ENCODE data around the gene INHBA. TPM values are rescaled to one million over a fixed set of nuclear protein-coding genes. Genes with fewer than 3 reads are reported as not detected.

INHBA gene
- total and polyA plus RNA-seq, 2 donors (not counting 3 experiments of a cell fraction or from before 2014, with no cell fraction given): 22.9 to 23.2 TPM

DNA sequence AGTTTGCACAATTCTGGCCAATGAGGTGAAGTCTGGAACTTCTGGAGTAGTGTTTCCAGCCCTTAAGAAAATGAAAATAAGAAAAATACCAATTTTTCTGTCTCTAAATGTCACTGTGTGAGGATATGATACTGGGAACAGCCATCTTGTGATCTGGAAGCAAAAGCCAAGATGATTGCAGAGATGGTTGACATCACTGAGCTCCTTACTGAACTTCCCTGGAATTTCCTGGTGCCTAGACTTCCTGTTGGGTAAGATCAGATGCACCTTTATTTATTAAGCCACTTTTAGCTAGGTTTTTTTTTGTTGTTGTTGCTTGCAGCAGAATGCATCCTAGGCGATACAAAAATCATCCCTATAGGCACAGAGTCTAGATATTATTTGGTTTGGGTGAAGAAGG lies 27.3 kb upstream of the INHBA start:
- dilution Hi-C loops (cut with MboI; ENCODE audit: extremely low pct_ligation_motif_present, low sequenced_read_pairs) (no loop called here), intact Hi-C loops (cut with micrococcal nuclease) (loop anchor here (5.0 kb wide), 1 partner anchor 1833 kb away; no protein-coding TSS in a partner anchor)
- ChIA-PET CTCF (interaction anchor here (0.7 to 1.5 kb wide), 4 partner anchors 15 to 1498 kb away, joined by 3 to 7 read pairs (median 4); no protein-coding TSS in a partner anchor), POLR2A (no interaction called here)
- DNase-seq (ENCODE audit: low read depth, low spot score): no peak
- Histone ChIP-seq H3K79me2 (ENCODE audit: control insufficient read depth, insufficient read depth, low read length) (no peaks in the 10 kb centered on the region), H3K27me3 (ENCODE audit: control insufficient read depth in 2 of 2, insufficient read depth in 2 of 2, low read length in 2 of 2) (peaks cover 3 to 4% of the 10 kb centered on the region in 2 experiments), H3K9me1 (replicated peaks; ENCODE audit: control insufficient read depth, extremely low read depth, insufficient read depth, low read length) (no peaks in the 10 kb centered on the region), H3K27ac (ENCODE audit: insufficient read depth, low read depth, low read length) (no peak overlapping the region), H3K36me3 (ENCODE audit: control insufficient read depth in 2 of 2, extremely low read depth in 1 of 2, insufficient read depth in 2 of 2, low read length in 2 of 2) (no peaks in the 10 kb centered on the region), H3K4me3 (replicated peaks in 1 of 3; ENCODE audit: insufficient read depth in 1 of 3, low read depth in 1 of 3, low read length in 3 of 3) (no peak overlapping the region), H3K9me3 (replicated peaks; ENCODE audit: control insufficient read depth, insufficient read depth, low read length) (no peaks in the 10 kb centered on the region), H3K4me2 (ENCODE audit: insufficient read depth, low read length) (no peak overlapping the region), H3K4me1 (ENCODE audit: control insufficient read depth, extremely low read depth, insufficient read depth, low read length) (no peaks in the 10 kb centered on the region), H4K20me1 (replicated peaks; ENCODE audit: control insufficient read depth, extremely low read depth, insufficient read depth, low read length) (no peaks in the 10 kb centered on the region), H2AFZ (ENCODE audit: low read depth, low read length) (no peak overlapping the region), H3K9ac (replicated peaks; ENCODE audit: extremely low read depth, insufficient read depth, low read length) (no peak overlapping the region)
- TF ChIP-seq POLR2A (IDR thresholded peaks at IDR 0.05; ENCODE audit: low read depth, low read length): no peak
- TF ChIP-seq JUN (IDR thresholded peaks at IDR 0.05; ENCODE audit: borderline replicate concordance, insufficient read depth, insufficient read length, low read depth): no peak
- no peak for FAIRE-seq
- BruUV-seq (replicated peaks): no TSS peak

GRCh38 chr7:41729059-41729458 lies 26.2 kb upstream of the INHBA start:
- no peak overlapping the region for H3K4me2 ChIP-seq (ENCODE audit: insufficient read depth, low read length)
- BruUV-seq (replicated peaks): no TSS peak
- H4K20me1 ChIP-seq (replicated peaks; ENCODE audit: control insufficient read depth, extremely low read depth, insufficient read depth, low read length): no peaks in the 10 kb centered on the region
- DNase-seq (ENCODE audit: low read depth, low spot score): no peak
- H2AFZ ChIP-seq (ENCODE audit: low read depth, low read length): no peak overlapping the region
- no peak for FAIRE-seq
- H3K9ac ChIP-seq (replicated peaks; ENCODE audit: extremely low read depth, insufficient read depth, low read length): no peak overlapping the region
- H3K4me3 ChIP-seq (replicated peaks in 1 of 3; ENCODE audit: insufficient read depth in 1 of 3, low read depth in 1 of 3, low read length in 3 of 3): no peak overlapping the region
- no peaks in the 10 kb centered on the region for H3K4me1 ChIP-seq (ENCODE audit: control insufficient read depth, extremely low read depth, insufficient read depth, low read length)
- TF ChIP-seq FOS (IDR thresholded peaks at IDR 0.05; ENCODE audit: borderline replicate concordance, insufficient read depth, low read length): no peak
- no peak for TF ChIP-seq POLR2A (IDR thresholded peaks at IDR 0.05; ENCODE audit: low read depth, low read length)
- TF ChIP-seq GATA2 (IDR thresholded peaks at IDR 0.05; ENCODE audit: insufficient read depth, insufficient read length, low read depth, low read length): no peak
- no peak for TF ChIP-seq MAX (IDR thresholded peaks at IDR 0.05; ENCODE audit: insufficient read depth, insufficient read length)
- TF ChIP-seq, protein P1, sequence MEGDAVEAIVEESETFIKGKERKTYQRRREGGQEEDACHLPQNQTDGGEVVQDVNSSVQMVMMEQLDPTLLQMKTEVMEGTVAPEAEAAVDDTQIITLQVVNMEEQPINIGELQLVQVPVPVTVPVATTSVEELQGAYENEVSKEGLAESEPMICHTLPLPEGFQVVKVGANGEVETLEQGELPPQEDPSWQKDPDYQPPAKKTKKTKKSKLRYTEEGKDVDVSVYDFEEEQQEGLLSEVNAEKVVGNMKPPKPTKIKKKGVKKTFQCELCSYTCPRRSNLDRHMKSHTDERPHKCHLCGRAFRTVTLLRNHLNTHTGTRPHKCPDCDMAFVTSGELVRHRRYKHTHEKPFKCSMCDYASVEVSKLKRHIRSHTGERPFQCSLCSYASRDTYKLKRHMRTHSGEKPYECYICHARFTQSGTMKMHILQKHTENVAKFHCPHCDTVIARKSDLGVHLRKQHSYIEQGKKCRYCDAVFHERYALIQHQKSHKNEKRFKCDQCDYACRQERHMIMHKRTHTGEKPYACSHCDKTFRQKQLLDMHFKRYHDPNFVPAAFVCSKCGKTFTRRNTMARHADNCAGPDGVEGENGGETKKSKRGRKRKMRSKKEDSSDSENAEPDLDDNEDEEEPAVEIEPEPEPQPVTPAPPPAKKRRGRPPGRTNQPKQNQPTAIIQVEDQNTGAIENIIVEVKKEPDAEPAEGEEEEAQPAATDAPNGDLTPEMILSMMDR (IDR thresholded peaks at IDR 0.05; ENCODE audit: extremely low read depth in 1 of 2, insufficient read depth in 1 of 2, low read depth in 1 of 2, low read length in 2 of 2): no peak
- TF ChIP-seq POLR2AphosphoS5 (IDR thresholded peaks at IDR 0.05; ENCODE audit: insufficient read depth, low read depth, low read length): no peak
- TF ChIP-seq MYC (IDR thresholded peaks at IDR 0.05; ENCODE audit: low read depth, low read length): no peak
- no peak for TF ChIP-seq EZH2 (IDR thresholded peaks at IDR 0.05; ENCODE audit: borderline replicate concordance, low read depth, low read length, severe bottlenecking)
- TF ChIP-seq JUN (IDR thresholded peaks at IDR 0.05; ENCODE audit: borderline replicate concordance, insufficient read depth, insufficient read length, low read depth): no peak
- H3K36me3 ChIP-seq (ENCODE audit: control insufficient read depth in 2 of 2, extremely low read depth in 1 of 2, insufficient read depth in 2 of 2, low read length in 2 of 2): no peaks in the 10 kb centered on the region
- CTCF ChIA-PET: interaction anchor here (0.9 to 1.4 kb wide), 3 partner anchors 18 to 1497 kb away, joined by 3 to 4 read pairs (median 4); no protein-coding TSS in a partner anchor
- dilution Hi-C loops (cut with MboI; ENCODE audit: extremely low pct_ligation_motif_present, low sequenced_read_pairs): no loop called here
- H3K79me2 ChIP-seq (ENCODE audit: control insufficient read depth, insufficient read depth, low read length): no peaks in the 10 kb centered on the region
- POLR2A ChIA-PET: no interaction called here
- H3K9me1 ChIP-seq (replicated peaks; ENCODE audit: control insufficient read depth, extremely low read depth, insufficient read depth, low read length): no peaks in the 10 kb centered on the region
- intact Hi-C loops (cut with micrococcal nuclease): no loop called here
- H3K9me3 ChIP-seq (replicated peaks; ENCODE audit: control insufficient read depth, insufficient read depth, low read length): no peaks in the 10 kb centered on the region
- no peak overlapping the region for H3K27ac ChIP-seq (ENCODE audit: insufficient read depth, low read depth, low read length)
- peaks cover 2 to 4% of the 10 kb centered on the region in 2 experiments for H3K27me3 ChIP-seq (ENCODE audit: control insufficient read depth in 2 of 2, insufficient read depth in 2 of 2, low read length in 2 of 2)
